HG03342 (cell line): ENCODE measurements around the gene GRIN2A.

Experiments used
- ATAC-seq: cut with Tn5 transposase; IDR thresholded peaks from one replicate; pipeline ENCODE4 v1.9.1; 2021; ENCODE audit warnings: mild to moderate bottlenecking, moderate library complexity; ENCODE audit not compliant: unreplicated experiment

The GRIN2A gene

GRCh38 chr16:9977333-9977897, 204.8 kb downstream of the GRIN2A start:
- ATAC-seq = no peak

GRCh38 chr16:9976601-9977000, 205.6 kb downstream of the GRIN2A start:
- ATAC-seq = no peak

- ATAC-seq = no peak
These were observed 210.3 kb downstream of the GRIN2A start for GRCh38 chr16:9971907-9972306.

GRCh38 chr16:9970796-9971195, 211.4 kb downstream of the GRIN2A start:
- ATAC-seq = no peak

GRCh38 chr16:9970244-9970643, 212.0 kb downstream of the GRIN2A start:
- ATAC-seq = no peak

- no peak for ATAC-seq
These were observed 212.6 kb downstream of the GRIN2A start for GRCh38 chr16:9969580-9969979.

- ATAC-seq = no peak
These were observed 215.6 kb downstream of the GRIN2A start for GRCh38 chr16:9966569-9967157.

GRCh38 chr16:9965079-9965478, 217.1 kb downstream of the GRIN2A start:
- no peak for ATAC-seq

GRCh38 chr16:9964426-9964825, 217.8 kb downstream of the GRIN2A start:
- ATAC-seq = no peak

- no peak for ATAC-seq
These were observed 224.8 kb downstream of the GRIN2A start for GRCh38 chr16:9957433-9957832.

- ATAC-seq = no peak
These were observed 225.2 kb downstream of the GRIN2A start for GRCh38 chr16:9957002-9957401.

- no peak for ATAC-seq
These were observed 226.6 kb downstream of the GRIN2A start for GRCh38 chr16:9955677-9956076.

GRCh38 chr16:9953908-9954570, 228.2 kb downstream of the GRIN2A start:
- ATAC-seq = no peak

GRCh38 chr16:9950658-9951057, 231.6 kb downstream of the GRIN2A start:
- no peak for ATAC-seq

- ATAC-seq = no peak
These were observed 232.8 kb downstream of the GRIN2A start for GRCh38 chr16:9949396-9949795.

GRCh38 chr16:9948933-9949332, 233.3 kb downstream of the GRIN2A start:
- no peak for ATAC-seq

- no peak for ATAC-seq
These were observed 236.1 kb downstream of the GRIN2A start for GRCh38 chr16:9946022-9946720.

- no peak for ATAC-seq
These were observed 239.1 kb downstream of the GRIN2A start for GRCh38 chr16:9943121-9943520.

GRCh38 chr16:9941245-9941644, 241.0 kb downstream of the GRIN2A start:
- no peak for ATAC-seq

- no peak for ATAC-seq
These were observed 247.3 kb downstream of the GRIN2A start for GRCh38 chr16:9934723-9935508.
